ENCODE results near the gene F11.
"Not testable (repeated sequence)": the region's sequence is repeated elsewhere in the genome, so short reads cannot be mapped to it uniquely, and the experiment has no call there.

Gene F11

DNA sequence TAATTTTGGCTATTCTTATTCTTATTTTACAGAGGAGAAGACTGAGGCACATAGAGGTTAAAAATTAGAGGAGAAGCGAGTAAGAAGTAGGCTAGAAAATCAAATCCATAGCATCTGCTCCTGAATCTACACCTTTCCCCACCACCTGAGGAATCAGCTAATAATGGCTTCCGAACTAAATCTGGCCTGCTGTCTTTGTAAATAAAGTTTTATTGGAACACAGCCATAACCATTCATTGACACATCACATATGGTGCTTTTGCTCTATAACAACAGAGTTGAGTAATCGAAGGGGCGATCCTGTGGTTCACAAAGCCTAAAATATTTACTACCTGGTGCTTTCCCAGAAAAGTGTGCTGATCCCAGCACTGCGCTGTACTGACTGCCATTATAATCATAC, 38.2 kb downstream of the F11 start:
- DNase-seq = no peak

GRCh38 chr4:186304866-186305505, 39.0 kb downstream of the F11 start:
- DNase-seq = no peak

DNA sequence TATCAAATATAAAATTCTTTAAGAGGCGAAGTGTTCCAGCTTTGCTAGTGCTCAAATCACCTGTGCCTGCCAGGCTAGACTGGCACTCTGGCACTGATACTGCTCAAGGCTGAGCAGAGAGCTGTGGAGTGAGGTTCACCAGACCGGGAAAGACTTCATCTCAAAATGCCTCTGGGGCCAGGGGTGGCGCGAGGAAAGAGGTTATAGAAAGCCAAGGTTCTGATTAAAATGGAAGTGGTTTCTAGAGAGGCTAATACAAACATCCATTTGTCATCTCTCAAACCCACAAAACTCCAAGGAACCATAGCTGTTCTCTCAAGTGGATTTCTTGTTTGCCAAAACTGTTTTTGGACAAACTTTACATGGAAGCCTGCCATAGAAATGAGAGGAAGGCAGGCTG, 41.5 kb downstream of the F11 start:
- DNase-seq = no peak

DNA sequence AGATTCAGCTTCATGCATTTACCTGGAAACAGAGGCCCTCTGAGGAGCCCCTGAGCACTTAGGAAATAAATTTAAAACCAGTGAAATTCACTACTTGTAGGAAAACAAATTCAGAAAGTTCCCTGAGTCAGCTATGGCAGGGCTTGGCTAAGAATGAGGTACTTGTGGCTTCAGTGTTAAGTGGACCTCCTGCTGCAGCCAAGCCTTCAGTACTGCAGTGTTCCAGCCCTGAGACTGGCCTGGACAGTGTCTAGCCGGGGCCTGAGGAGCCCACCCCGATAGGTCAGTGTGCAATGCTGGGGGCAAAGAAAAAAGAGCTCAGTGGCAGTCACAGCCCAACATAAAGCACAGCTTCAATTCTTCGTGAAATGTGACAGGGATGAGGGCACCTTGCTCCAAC, 41.9 kb downstream of the F11 start:
- no peak for DNase-seq

DNA sequence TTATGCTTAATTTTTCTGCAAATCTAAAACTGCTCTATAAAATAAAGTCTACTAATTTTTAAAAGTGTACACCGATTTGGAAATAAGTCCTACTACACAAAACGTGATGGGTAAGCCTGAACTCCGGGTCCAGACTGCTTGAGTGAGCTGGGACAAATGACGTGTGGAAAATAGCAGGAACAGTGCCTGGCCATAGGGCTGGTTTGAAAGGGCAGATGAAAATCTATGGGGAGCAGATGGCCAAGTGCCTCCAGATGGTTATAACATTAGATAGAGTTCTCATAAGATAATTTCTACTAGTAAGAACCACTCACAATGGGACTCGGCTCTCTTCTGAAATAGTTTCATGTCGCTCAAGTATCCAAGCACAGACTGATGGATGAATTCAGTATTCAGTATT, 52.5 kb downstream of the F11 start:
- no peak for DNase-seq

DNA sequence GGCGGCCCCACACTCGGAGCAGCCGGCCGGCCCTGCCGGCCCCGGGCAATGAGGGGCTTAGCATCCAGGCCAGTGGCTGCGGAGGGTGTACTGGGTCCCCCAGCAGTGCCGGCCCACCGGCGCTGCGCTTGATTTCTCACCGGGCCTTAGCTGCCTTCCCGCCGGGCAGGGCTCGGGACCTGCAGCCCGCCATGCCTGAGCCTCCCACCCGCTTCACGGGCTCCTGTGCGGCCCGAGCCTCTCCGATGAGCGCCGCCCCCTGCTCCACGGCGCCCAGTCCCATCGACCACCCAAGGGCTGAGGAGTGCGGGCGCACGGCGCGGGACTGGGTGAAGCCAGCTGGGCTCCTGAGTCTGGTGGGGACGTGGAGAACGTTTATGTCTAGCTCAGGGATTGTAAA, 58.7 kb downstream of the F11 start:
- DNase-seq = not testable (repeated sequence)

GRCh38 chr4:186326391-186326790, 60.4 kb downstream of the F11 start:
- no peak for DNase-seq

- DNase-seq = no peak
These were observed 63.4 kb downstream of the F11 start for GRCh38 chr4:186329372-186329771.

- DNase-seq = no peak
These were observed 64.4 kb downstream of the F11 start for GRCh38 chr4:186330368-186330767.

- no peak for DNase-seq
These were observed 69.8 kb downstream of the F11 start for GRCh38 chr4:186335793-186336192.

Measured in NCI-H2029 treated with DMSO at 0.1 percent for 48 hours (cell line).